Breast epithelium (tissue), 4 donors: ENCODE data around the gene TPST2. TPM values are rescaled to one million over a fixed set of nuclear protein-coding genes. Genes with fewer than 3 reads are reported as not detected.

Experiments
- DNase-seq, 2 donors: peaks; one replicate each; pipeline ENCODE4 v3.0.0-alpha.2; 2019; ENCODE audit warnings: low spot score in 2 of 2
- H3K27ac ChIP-seq, 2 donors: fragments of 200-600 bp; sonication (generic) in 1 of 2; one replicate each; pipeline ENCODE4 v1.5.1; 2016 to 2019; ENCODE audit warnings: mild to moderate bottlenecking in 1 of 2
- H3K27me3 ChIP-seq, 2 donors: fragments of 200-600 bp; sonication (generic) in 1 of 2; one replicate each; pipeline versions ENCODE4 v1.5.1 to v1.6.0; 2017 to 2019; ENCODE audit warnings: control low read depth in 1 of 2, mild to moderate bottlenecking in 1 of 2
- H3K36me3 ChIP-seq: fragments of 200-600 bp; one replicate; pipeline ENCODE4 v1.5.1; 2019
- H3K4me1 ChIP-seq, 2 donors: fragments of 200-600 bp; sonication (generic); one replicate each; pipeline ENCODE4 v1.5.1; 2016 to 2019; ENCODE audit warnings: control low read depth in 1 of 2
- H3K4me3 ChIP-seq, 3 donors: fragments of 200-600 bp; sonication (generic); 1 replicate in 2 of 3; 2 replicates in 1 of 3; pipeline ENCODE4 v1.5.1; 2016 to 2019; ENCODE audit warnings: mild to moderate bottlenecking in 3 of 3, moderate library complexity in 2 of 3
- H3K9me3 ChIP-seq, 2 donors: fragments of 200-600 bp; sonication (generic) in 1 of 2; one replicate each; pipeline ENCODE4 v1.5.1; 2016 to 2019; ENCODE audit warnings: control low read depth in 1 of 2
- CTCF ChIP-seq, 3 donors: fragments of 450-650 bp; IDR thresholded peaks; one replicate each; pipeline ENCODE4 v1.5.1; 2016 to 2017; ENCODE audit warnings: antibody characterized with exemption in 3 of 3, mild to moderate bottlenecking in 3 of 3, moderate library complexity in 3 of 3
- POLR2A ChIP-seq: fragments of 450-650 bp; IDR thresholded peaks from one replicate; pipeline ENCODE4 v1.6.1; 2016; ENCODE audit warnings: antibody characterized with exemption, mild to moderate bottlenecking, moderate library complexity
- POLR2AphosphoS5 ChIP-seq, 3 donors: sonication (generic); formaldehyde crosslinking; IDR thresholded peaks; one replicate each; pipeline ENCODE4 v1.6.1; 2017; ENCODE audit warnings: antibody characterized with exemption in 3 of 3
- intact Hi-C: fragments of 100-400 bp; cut with DNase I; formaldehyde crosslinking; loops from one replicate; pipeline ENCODE4 v1.15.1; 2023; ENCODE audit warnings: low total_unique reads
- total RNA-seq, 3 donors: library from RNA; depleted of rRNA; stranded (reverse); fragments of >200 nt; gene quantifications; one replicate each; pipeline ENCODE4 v1.1.0, GENCODE V29; 2016

Gene TPST2
- total RNA-seq, 3 donors from 2014 or later, result 36.6 to 81.9 (median 59.8) TPM

GRCh38 chr22:26527574-26528465 is 62.1 kb downstream of the TPST2 start:
- H3K4me3 ChIP-seq, result no peak overlapping the region
- H3K36me3 ChIP-seq, result no peaks in the 10 kb centered on the region
- no peaks in the 10 kb centered on the region for H3K27me3 ChIP-seq
- peak overlapping the region in 1 of 2 donors; percentile 44 for H3K27ac ChIP-seq
- DNase-seq, result no peak
- no peaks in the 10 kb centered on the region for H3K9me3 ChIP-seq
- TF ChIP-seq CTCF (IDR thresholded peaks at IDR 0.05), result no peak
- no peak for TF ChIP-seq POLR2A
- no peak for TF ChIP-seq POLR2AphosphoS5 (IDR thresholded peaks at IDR 0.05)
- intact Hi-C loops, result no loop called here
- H3K4me1 ChIP-seq, result no peaks in the 10 kb centered on the region

GRCh38 chr22:26527167-26527566 is 62.8 kb downstream of the TPST2 start:
- Histone ChIP-seq H3K9me3 (no peaks in the 10 kb centered on the region), H3K27ac (no peak overlapping the region), H3K4me1 (no peaks in the 10 kb centered on the region), H3K4me3 (no peak overlapping the region), H3K27me3 (no peaks in the 10 kb centered on the region), H3K36me3 (no peaks in the 10 kb centered on the region)
- no peak for DNase-seq
- intact Hi-C loops, result no loop called here
- TF ChIP-seq POLR2A (no peak), CTCF (IDR thresholded peaks at IDR 0.05) (no peak), POLR2AphosphoS5 (IDR thresholded peaks at IDR 0.05) (no peak)

- no peak overlapping the region for H3K4me3 ChIP-seq
- DNase-seq, result no peak
- no peaks in the 10 kb centered on the region for H3K36me3 ChIP-seq
- TF ChIP-seq POLR2AphosphoS5 (IDR thresholded peaks at IDR 0.05), result no peak
- TF ChIP-seq POLR2A, result no peak
- no peak for TF ChIP-seq CTCF (IDR thresholded peaks at IDR 0.05)
- intact Hi-C loops, result no loop called here
- H3K27me3 ChIP-seq, result no peaks in the 10 kb centered on the region
- no peaks in the 10 kb centered on the region for H3K4me1 ChIP-seq
- no peaks in the 10 kb centered on the region for H3K9me3 ChIP-seq
- no peak overlapping the region for H3K27ac ChIP-seq
Measured at GRCh38 chr22:26525946-26526564, 63.9 kb downstream of the TPST2 start.

GRCh38 chr22:26524870-26525269 is 65.1 kb downstream of the TPST2 start:
- H3K27me3 ChIP-seq, result no peaks in the 10 kb centered on the region
- intact Hi-C loops, result no loop called here
- H3K27ac ChIP-seq, result no peak overlapping the region
- no peaks in the 10 kb centered on the region for H3K36me3 ChIP-seq
- H3K4me3 ChIP-seq, result no peak overlapping the region
- TF ChIP-seq POLR2AphosphoS5 (IDR thresholded peaks at IDR 0.05), result no peak
- no peak for TF ChIP-seq CTCF (IDR thresholded peaks at IDR 0.05)
- no peak for TF ChIP-seq POLR2A
- no peak for DNase-seq
- H3K9me3 ChIP-seq, result no peaks in the 10 kb centered on the region
- H3K4me1 ChIP-seq, result no peaks in the 10 kb centered on the region

GRCh38 chr22:26522592-26522991 is 67.3 kb downstream of the TPST2 start:
- H3K36me3 ChIP-seq, result no peaks in the 10 kb centered on the region
- no peak overlapping the region for H3K27ac ChIP-seq
- no peaks in the 10 kb centered on the region for H3K9me3 ChIP-seq
- TF ChIP-seq POLR2AphosphoS5 (IDR thresholded peaks at IDR 0.05) (no peak), POLR2A (no peak), CTCF (IDR thresholded peaks at IDR 0.05) (no peak)
- no peak for DNase-seq
- H3K4me1 ChIP-seq, result no peaks in the 10 kb centered on the region
- no peak overlapping the region for H3K4me3 ChIP-seq
- H3K27me3 ChIP-seq, result no peaks in the 10 kb centered on the region
- intact Hi-C loops, result no loop called here
